HepG2 (cell line): Measurements from ENCODE around the gene PRR19. TPM values are rescaled to one million over a fixed set of nuclear protein-coding genes. Genes with fewer than 3 reads are reported as not detected.
A peak's percentile ranks its signal among the peaks of the same experiment; 100 is the strongest.

Experiments used
- BATF2 ChIP-seq: sonication (generic); formaldehyde crosslinking; IDR thresholded peaks from 2 replicates; pipeline ENCODE4 v1.8.0; 2022; ENCODE audit warnings: mild to moderate bottlenecking, missing genetic modification reagents, moderate library complexity
- HOMEZ ChIP-seq: IDR thresholded peaks from 2 replicates; pipeline ENCODE4 v1.6.1; 2016; ENCODE audit warnings: low read depth
- ISX ChIP-seq: sonication (generic); formaldehyde crosslinking; conservative IDR thresholded peaks from 2 replicates; pipeline ENCODE4 v1.5.0; 2020; ENCODE audit warnings: missing genetic modification reagents
- MAFF ChIP-seq: IDR thresholded peaks from 2 replicates; pipeline ENCODE4 v1.6.1; 2011; ENCODE audit warnings: low read depth, low read length, improper control_type of control experiment
- PHB2 ChIP-seq: fragments of 450-650 bp; IDR thresholded peaks from 2 replicates; pipeline ENCODE4 v1.6.1; 2018; ENCODE audit not compliant: partially characterized antibody
- RAD21 ChIP-seq: fragments of 450-650 bp; formaldehyde crosslinking; IDR thresholded peaks from 2 replicates; pipeline ENCODE4 v1.5.0; 2020; ENCODE audit warnings: mild to moderate bottlenecking
- RNF2 ChIP-seq: fragments of 450-650 bp; conservative IDR thresholded peaks from 2 replicates; pipeline ENCODE4 v1.6.1; 2016; ENCODE audit warnings: low read depth
- SKI ChIP-seq: fragments of 450-650 bp; IDR thresholded peaks from one replicate; pipeline ENCODE4 v1.6.1; 2018; ENCODE audit warnings: mild to moderate bottlenecking; ENCODE audit not compliant: partially characterized antibody
- TFDP2 ChIP-seq: sonication (generic); formaldehyde crosslinking; IDR thresholded peaks from 2 replicates; pipeline ENCODE4 v1.4.0; 2020; ENCODE audit warnings: missing genetic modification reagents
- ZBTB25 ChIP-seq: IDR thresholded peaks from 2 replicates; pipeline ENCODE4 v1.6.1; 2018; ENCODE audit warnings: missing genetic modification reagents
- ZHX2 ChIP-seq, 2 experiments: sonication (generic) in 1 of 2; formaldehyde crosslinking in 1 of 2; IDR thresholded peaks; 2 replicates each; pipeline versions ENCODE4 v1.6.1 to v1.9.0; 2014 to 2022; ENCODE audit warnings: antibody characterized with exemption in 1 of 2, borderline replicate concordance in 1 of 2, inconsistent platforms in 1 of 2, low read depth in 1 of 2, missing genetic modification reagents in 1 of 2
- ZNF232 ChIP-seq: sonication (generic); formaldehyde crosslinking; IDR thresholded peaks from 2 replicates; pipeline ENCODE4 v1.4.0; 2020; ENCODE audit warnings: missing genetic modification reagents, borderline replicate concordance
- ZNF280B ChIP-seq: sonication (generic); formaldehyde crosslinking; IDR thresholded peaks from 2 replicates; pipeline ENCODE4 v1.5.0; 2020; ENCODE audit warnings: missing genetic modification reagents, mild to moderate bottlenecking, borderline replicate concordance
- ZNF282 ChIP-seq: fragments of 450-650 bp; IDR thresholded peaks from 2 replicates; pipeline ENCODE4 v1.6.1; 2018; ENCODE audit not compliant: partially characterized antibody
- ZNF317 ChIP-seq: sonication (generic); formaldehyde crosslinking; IDR thresholded peaks from 2 replicates; pipeline ENCODE4 v1.5.0; 2020; ENCODE audit warnings: mild to moderate bottlenecking, missing genetic modification reagents
- ZNF430 ChIP-seq: sonication (generic); formaldehyde crosslinking; IDR thresholded peaks from 2 replicates; pipeline ENCODE4 v1.9.0; 2021; ENCODE audit warnings: mild to moderate bottlenecking, missing genetic modification reagents
- ZNF546 ChIP-seq: sonication (generic); formaldehyde crosslinking; conservative IDR thresholded peaks from 2 replicates; pipeline ENCODE4 v1.8.1; 2023; ENCODE audit warnings: mild to moderate bottlenecking, missing genetic modification reagents
- ZNF605 ChIP-seq: sonication (generic); formaldehyde crosslinking; IDR thresholded peaks from 2 replicates; pipeline ENCODE4 v1.8.0; 2022; ENCODE audit warnings: mild to moderate bottlenecking, missing genetic modification reagents
- polyA plus RNA-seq, 8 experiments: library from polyadenylated mRNA; depleted of rRNA in 3 of 8; stranded (reverse) in 7 of 8; unstranded in 1 of 8; fragments of >200 nt; fragmentation: Illumina TruSeq in 4 of 8; extraction: Trizol in 4 of 8; gene quantifications; 2 replicates each; pipeline versions ENCODE4 v1.2.1 to v1.2.3, GENCODE V29; 2011 to 2016; ENCODE audit warnings: low read depth in 4 of 8, missing spikeins in 1 of 8, mixed read lengths in 1 of 8; ENCODE audit not compliant: insufficient read depth in 1 of 8
- total RNA-seq, 5 experiments: library from RNA; depleted of rRNA; stranded (reverse); fragments of >200 nt; fragmentation: Illumina TruSeq; extraction: Trizol; gene quantifications; 2 replicates each; pipeline ENCODE4 v1.2.3, GENCODE V29; 2016; ENCODE audit warnings: low read depth in 1 of 5

The PRR19 gene
- total and polyA plus RNA-seq, 2 of the 13 experiments (the other 11 are each of a cell fraction or from before 2014, with no cell fraction given): 0.21 to 0.33 TPM

- no peak for TF ChIP-seq ZNF280B (CRISPR knock-in tag)
- no peak for TF ChIP-seq HOMEZ (CRISPR knock-in tag)
- 0 out of 2 replicates have a peak, but pooled peaks have one; percentile 20 for TF ChIP-seq RAD21
- no peak for TF ChIP-seq BATF2 (CRISPR knock-in tag)
- TF ChIP-seq ZNF605 (CRISPR knock-in tag): no peak
- peak; percentile 55; the same call in 1 of the 2 replicates for TF ChIP-seq ZBTB25
- no peak for TF ChIP-seq ZNF430
- 0 out of 2 replicates have a peak, but pooled peaks have one; percentile 70 for TF ChIP-seq ZNF546 (CRISPR knock-in tag)
- no peak for TF ChIP-seq MAFF
- TF ChIP-seq SKI: no peak
- peak; percentile 78 for TF ChIP-seq RNF2
- no peak for TF ChIP-seq PHB2
- TF ChIP-seq ISX (CRISPR knock-in tag): no peak
- no peak for TF ChIP-seq ZNF282
- 0 out of 2 replicates have a peak, but pooled peaks have one; percentile 25 for TF ChIP-seq ZNF317
- peak; percentile 75 for TF ChIP-seq TFDP2
- no peak for TF ChIP-seq ZHX2 (IDR thresholded peaks at IDR 0.05; ENCODE audit: low read depth)
- no peak for TF ChIP-seq ZHX2 (CRISPR knock-in tag; IDR thresholded peaks at IDR 0.05; ENCODE audit: borderline replicate concordance)
- no peak for TF ChIP-seq ZNF232 (CRISPR knock-in tag)
Observed at GRCh38 chr19:42268142-42268703, 33.7 kb upstream of the PRR19 start (continued).
